IPS-NIHi11 (cell line): ENCODE data around the gene PLEKHG4.

Experiments used
- DNase-seq: peaks from one replicate; pipeline ENCODE4 v3.0.0; 2012; ENCODE audit warnings: mixed read lengths, low spot score

Gene PLEKHG4

DNA sequence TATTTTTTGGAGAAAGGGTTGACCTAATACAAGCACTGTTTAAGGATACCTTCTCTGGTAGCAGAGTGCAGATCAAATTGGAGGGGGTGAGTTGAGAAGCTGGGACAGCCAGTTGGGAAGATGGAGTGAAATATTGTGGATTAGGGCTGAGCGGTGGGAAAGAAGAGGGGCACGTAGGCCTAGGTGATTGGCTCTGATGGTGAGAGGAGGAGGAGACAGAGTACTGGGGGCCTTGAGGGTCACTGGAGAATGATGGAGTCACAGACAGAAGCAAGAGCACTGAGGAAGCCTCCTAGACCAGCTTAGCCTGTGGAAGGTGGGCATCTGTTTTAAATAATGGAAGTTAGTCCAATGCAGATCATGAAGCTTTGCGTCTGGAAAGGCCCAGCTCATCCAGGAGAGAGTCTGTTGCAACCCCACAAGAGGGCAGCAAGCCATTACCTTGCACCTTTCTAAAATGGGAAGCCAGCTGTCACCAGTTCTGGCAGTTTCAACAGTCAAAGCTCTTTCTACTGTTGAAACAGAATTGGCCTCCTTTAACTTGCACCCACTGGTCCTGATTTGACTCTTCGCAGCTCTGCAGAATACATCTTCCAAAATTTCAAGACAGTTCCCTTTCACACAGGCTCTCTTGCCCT is 18.8 kb upstream of the PLEKHG4 start:
- peak; percentile 62 for DNase-seq

- no peak for DNase-seq
Observed at GRCh38 chr16:67263201-67263600, 16.1 kb upstream of the PLEKHG4 start.

- DNase-seq, result peak; percentile 34
Observed at GRCh38 chr16:67264277-67264676, 15.1 kb upstream of the PLEKHG4 start.

DNA sequence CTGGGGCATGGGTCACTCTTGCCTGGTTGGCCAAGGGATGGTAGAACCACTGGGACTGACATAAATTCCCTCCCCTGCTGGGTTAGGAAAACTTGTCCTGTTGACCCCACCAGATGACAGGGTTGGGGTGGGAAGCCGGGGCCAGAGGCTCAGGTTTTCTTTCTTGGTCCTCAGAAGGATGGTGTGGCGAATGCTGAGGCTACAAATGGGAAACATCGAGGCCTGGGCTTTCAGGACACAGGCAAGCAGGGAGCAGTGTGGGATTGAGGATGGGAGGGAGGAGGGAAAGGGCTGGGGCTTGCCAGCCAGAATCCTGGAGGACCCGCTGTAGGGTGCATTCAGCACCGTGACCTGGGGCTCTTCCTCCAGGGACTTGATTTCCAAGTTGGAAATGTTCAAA is 14.5 kb upstream of the PLEKHG4 start:
- DNase-seq, result no peak

DNA sequence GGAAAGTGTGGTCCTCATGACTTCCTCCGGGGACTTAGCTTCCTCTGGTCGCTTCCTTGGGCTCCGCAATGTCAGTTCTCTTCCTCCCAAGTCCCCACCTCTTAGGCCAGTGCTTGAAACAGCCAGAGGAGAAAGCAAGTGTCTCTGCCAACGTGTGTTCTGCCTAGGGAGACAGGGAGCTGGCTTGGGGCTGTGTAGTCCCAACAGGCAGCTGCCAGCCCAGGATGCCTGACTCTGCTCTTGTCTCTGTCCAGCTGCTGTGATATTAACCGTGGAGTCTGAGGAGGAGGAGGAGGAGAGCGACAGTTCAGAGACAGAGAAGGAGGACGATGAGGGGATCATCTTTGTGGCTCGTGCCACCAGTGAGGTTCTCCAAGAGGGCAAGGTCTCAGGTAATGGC is 13.5 kb upstream of the PLEKHG4 start:
- DNase-seq, result no peak

GRCh38 chr16:67268136-67268579 is 11.2 kb upstream of the PLEKHG4 start:
- DNase-seq, result no peak

- no peak for DNase-seq
Observed at GRCh38 chr16:67269766-67270165, 9.6 kb upstream of the PLEKHG4 start.

- no peak for DNase-seq
Observed at GRCh38 chr16:67270931-67271338, 8.4 kb upstream of the PLEKHG4 start.

GRCh38 chr16:67271446-67271845 is 7.9 kb upstream of the PLEKHG4 start:
- no peak for DNase-seq

- DNase-seq, result no peak
Observed at GRCh38 chr16:67275321-67275720, 4.0 kb upstream of the PLEKHG4 start.

GRCh38 chr16:67277294-67277998 is 1.9 kb upstream of the PLEKHG4 start:
- DNase-seq, result no peak

DNA sequence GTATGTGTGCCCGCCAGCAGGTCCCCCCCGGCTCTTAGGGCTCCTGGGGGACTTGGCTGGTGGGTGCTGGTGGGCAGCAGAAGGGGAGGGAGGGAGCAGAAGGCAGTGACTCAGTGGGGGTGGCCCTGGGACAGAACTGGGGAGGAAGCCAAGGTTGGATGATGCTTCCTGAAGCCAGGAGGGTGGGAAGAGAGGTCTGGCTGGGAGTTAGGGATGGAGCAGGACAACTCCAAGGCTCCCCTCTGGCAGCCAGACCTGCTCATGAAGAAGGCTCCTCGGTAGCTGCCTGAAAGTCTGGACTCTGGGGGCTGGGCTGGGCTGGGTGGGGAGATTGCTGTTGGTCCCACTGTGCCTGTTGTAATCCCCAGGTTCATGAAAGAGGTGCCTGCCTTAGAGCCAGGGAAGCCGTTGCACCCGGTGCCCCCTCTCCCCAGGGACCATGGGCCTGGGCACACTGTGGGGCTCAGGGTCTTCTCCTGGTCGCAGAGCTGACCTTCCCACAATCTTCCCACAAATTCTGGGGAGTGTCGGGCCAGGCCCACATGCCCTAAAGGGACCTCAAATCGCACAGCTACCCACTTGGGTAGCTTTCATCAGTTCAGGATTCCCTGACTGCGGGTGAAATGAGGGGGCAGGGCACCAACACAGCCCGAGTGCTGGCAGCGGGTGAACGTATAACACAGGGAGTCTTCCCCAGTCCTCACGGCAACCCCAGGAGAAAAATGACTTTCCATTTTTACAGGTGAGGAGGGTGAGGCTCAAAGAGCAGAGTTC is 1.1 kb upstream of the PLEKHG4 start:
- no peak for DNase-seq

DNA sequence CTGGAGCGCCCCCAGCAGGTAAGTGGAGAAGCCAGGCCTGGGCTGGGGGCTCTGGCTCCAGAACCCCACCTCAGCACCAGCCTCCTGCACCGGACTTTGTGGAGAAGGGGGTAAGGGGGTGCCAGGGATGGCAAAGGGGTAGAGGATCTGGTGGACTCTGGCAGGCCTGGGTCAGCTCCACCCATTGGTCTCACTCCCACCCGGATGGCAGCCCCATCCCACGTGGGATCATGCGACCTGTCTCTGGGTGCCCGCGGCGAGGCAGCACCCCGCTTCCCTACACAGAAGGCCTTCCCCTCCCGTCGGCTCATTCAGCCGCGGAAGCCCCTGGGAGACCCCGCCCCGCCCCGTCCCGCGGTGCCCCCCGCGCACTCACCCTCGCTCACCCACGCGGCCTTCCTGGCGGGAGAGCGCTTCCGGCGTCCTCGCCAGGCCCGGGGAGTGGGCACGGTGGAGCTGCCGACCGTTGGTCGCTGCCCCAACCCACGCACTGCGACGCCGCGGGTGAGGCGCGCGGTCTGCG is 498 bp upstream of the PLEKHG4 start:
- peak; percentile 66 for DNase-seq

- no peak for DNase-seq
Observed at GRCh38 chr16:67280090-67281015, 1.0 kb downstream of the PLEKHG4 start.

GRCh38 chr16:67281536-67282446 is 2.5 kb downstream of the PLEKHG4 start:
- no peak for DNase-seq

DNA sequence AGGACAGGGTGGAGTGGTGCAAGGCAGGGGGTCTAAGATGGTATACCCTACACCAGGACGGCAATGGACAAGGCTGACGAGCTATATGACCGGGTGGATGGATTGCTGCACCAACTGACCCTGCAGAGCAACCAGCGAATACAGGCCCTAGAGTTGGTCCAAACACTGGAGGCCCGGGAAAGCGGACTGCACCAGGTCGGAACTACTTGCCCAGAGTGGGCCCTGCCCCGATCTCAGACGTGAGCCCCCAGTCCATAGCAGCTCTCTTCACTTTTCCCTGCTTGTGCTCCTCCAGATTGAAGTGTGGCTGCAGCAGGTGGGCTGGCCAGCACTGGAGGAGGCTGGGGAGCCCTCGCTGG is 3.1 kb downstream of the PLEKHG4 start:
- DNase-seq, result no peak

- DNase-seq, result no peak
Observed at GRCh38 chr16:67283039-67283825, 3.9 kb downstream of the PLEKHG4 start.

- no peak for DNase-seq
Observed at GRCh38 chr16:67283826-67284555, 4.7 kb downstream of the PLEKHG4 start.
